Peyer's patch (tissue), 4 donors: ENCODE results near the gene DCDC2. TPM values are rescaled to one million over a fixed set of nuclear protein-coding genes. Genes with fewer than 3 reads are reported as not detected.

Source experiments
- DNase-seq, 3 donors: peaks; one replicate each; pipeline ENCODE4 v3.0.0-alpha.2; 2017 to 2019
- H3K27ac ChIP-seq, 4 donors: fragments of 200-600 bp; sonication (generic); one replicate each; pipeline ENCODE4 v1.5.1; 2016 to 2019
- H3K27me3 ChIP-seq, 2 donors: fragments of 200-600 bp; sonication (generic); one replicate each; pipeline ENCODE4 v1.5.1; 2019
- H3K36me3 ChIP-seq, 3 donors: fragments of 200-600 bp; sonication (generic); one replicate each; pipeline ENCODE4 v1.5.1; 2016 to 2019
- H3K4me1 ChIP-seq, 4 donors: fragments of 200-600 bp; sonication (generic); one replicate each; pipeline ENCODE4 v1.5.1; 2016 to 2019
- H3K4me3 ChIP-seq, 4 donors: fragments of 200-600 bp; sonication (generic); 1 replicate in 3 of 4; 2 replicates in 1 of 4; pipeline ENCODE4 v1.5.1; 2016 to 2019; ENCODE audit warnings: mild to moderate bottlenecking in 1 of 4
- H3K9me3 ChIP-seq, 4 donors: fragments of 200-600 bp; sonication (generic); one replicate each; pipeline ENCODE4 v1.5.1; 2016 to 2019; ENCODE audit warnings: mild to moderate bottlenecking in 1 of 4
- CTCF ChIP-seq, 6 experiments: fragments of 450-650 bp in 4 of 6; fragments of 200-600 bp in 2 of 6; sonication (generic) in 1 of 6; IDR thresholded peaks; one replicate each; pipeline ENCODE4 v1.5.1; 2017 to 2019; ENCODE audit warnings: antibody characterized with exemption in 6 of 6, mild to moderate bottlenecking in 3 of 6, moderate library complexity in 1 of 6
- POLR2A ChIP-seq, 2 donors: fragments of 450-650 bp; IDR thresholded peaks; one replicate each; pipeline ENCODE4 v1.5.1; 2017; ENCODE audit warnings: antibody characterized with exemption in 2 of 2, mild to moderate bottlenecking in 2 of 2, moderate library complexity in 2 of 2
- small RNA-seq, 2 donors: library from RNA; depleted of rRNA; stranded (forward); fragments of <200 nt; gene quantifications; one replicate each; pipeline ENCODE3, GENCODE V24; 2016
- total RNA-seq, 4 donors: library from RNA; depleted of rRNA; stranded (reverse); fragments of >200 nt; gene quantifications; one replicate each; pipeline ENCODE4 v1.1.0, GENCODE V29; 2016

Gene DCDC2
- total RNA-seq, 4 donors from 2014 or later, result 0.27 to 3.3 (median 0.63) TPM

GRCh38 chr6:24122139-24122538, 235.7 kb downstream of the DCDC2 start:
- H3K4me1 ChIP-seq, result peaks cover 0 to 5% (median 0%) of the 10 kb centered on the region in 4 donors
- TF ChIP-seq CTCF (IDR thresholded peaks at IDR 0.05) (no peak), POLR2A (IDR thresholded peaks at IDR 0.05) (no peak)
- H3K36me3 ChIP-seq, result no peaks in the 10 kb centered on the region
- H3K27ac ChIP-seq, result no peak overlapping the region
- no peaks in the 10 kb centered on the region for H3K9me3 ChIP-seq
- H3K4me3 ChIP-seq, result no peak overlapping the region
- DNase-seq, result no peak
- H3K27me3 ChIP-seq, result no peaks in the 10 kb centered on the region

Small RNA genes lying within 50 kb of the gene (small RNA-seq; reads per million reads assigned to genes)
- gene RF00218 (0 reads per million in 2 donors), gene RNU6-391P (0 reads per million in 2 donors)

Other genes with a start within 250 kb of the DCDC2 start
- not detected for gene NRSN1, start 231.8 kb downstream of the DCDC2 start, total RNA-seq
- gene MRS2, start 44.9 kb upstream of the DCDC2 start, total RNA-seq, result 10 to 100 TPM; 20.8 to 30.5 (median 27.4) TPM
- 1 to 10 TPM in 1 of 4 donors, not detected in 3; 2.1 TPM for gene GPLD1, start 131.5 kb upstream of the DCDC2 start, total RNA-seq
- gene ALDH5A1, start 136.9 kb upstream of the DCDC2 start, total RNA-seq, result 10 to 100 TPM in 2 of 4 donors, 1 to 10 TPM in 2; 3.5 to 25.6 (median 8.8) TPM